SU-DHL-6 (cell line): Measurements from ENCODE around the gene MTMR3.
"Not testable (repeated sequence)": the region's sequence is repeated elsewhere in the genome, so short reads cannot be mapped to it uniquely, and the experiment has no call there.

Experiments used
- H2AFZ ChIP-seq: fragments of 200-600 bp; sonication (generic); 2 replicates; pipeline ENCODE4 v1.6.1; 2014; ENCODE audit warnings: low read depth, mild to moderate bottlenecking, moderate library complexity, mixed read lengths, antibody characterized with exemption, low read length; ENCODE audit not compliant: severe bottlenecking
- H3F3A ChIP-seq: fragments of 200-600 bp; shearing (Covaris generic); 2 replicates; pipeline ENCODE4 v1.6.0; 2016; ENCODE audit warnings: antibody characterized with exemption, mild to moderate bottlenecking; ENCODE audit not compliant: insufficient read depth
- H3K27ac ChIP-seq: fragments of 200-600 bp; sonication (generic); 2 replicates; pipeline ENCODE4 v1.5.1; 2016; ENCODE audit warnings: low read depth, mild to moderate bottlenecking, low read length, moderate library complexity, mixed read lengths
- H3K27me3 ChIP-seq: fragments of 200-600 bp; sonication (generic), shearing (Covaris generic); 2 replicates; pipeline ENCODE4 v1.6.0; 2014; ENCODE audit warnings: mild to moderate bottlenecking, low read length
- H3K36me3 ChIP-seq: fragments of 200-600 bp; sonication (generic); 2 replicates; pipeline ENCODE4 v1.6.1; 2014; ENCODE audit warnings: mild to moderate bottlenecking, low read length, mixed read lengths
- H3K4me2 ChIP-seq: fragments of 300-600, 200-600 bp; shearing (Covaris generic), sonication (generic); 2 replicates; pipeline ENCODE4 v1.6.0; 2014; ENCODE audit warnings: low read length, low read depth, mild to moderate bottlenecking; ENCODE audit not compliant: poor library complexity, severe bottlenecking
- H3K4me3 ChIP-seq: fragments of 200-600 bp; sonication (generic); 2 replicates; pipeline ENCODE4 v1.5.1; 2014; ENCODE audit warnings: antibody characterized with exemption, low read length, mild to moderate bottlenecking, mixed read lengths; ENCODE audit not compliant: insufficient read depth, poor library complexity, severe bottlenecking
- H3K79me2 ChIP-seq: fragments of 200-600 bp; sonication (generic); 2 replicates; pipeline ENCODE4 v1.6.1; 2014; ENCODE audit warnings: mild to moderate bottlenecking, low read length, moderate library complexity; ENCODE audit not compliant: insufficient read depth
- H3K9ac ChIP-seq: fragments of 200-600 bp; sonication (generic); 2 replicates; pipeline ENCODE4 v1.7.0; 2014; ENCODE audit warnings: mild to moderate bottlenecking, low read length
- H3K9me2 ChIP-seq: fragments of 200-600 bp; sonication (generic); replicated peaks from 2 replicates; pipeline ENCODE4 v1.6.1; 2014; ENCODE audit warnings: low read length; ENCODE audit not compliant: insufficient read depth
- H3K9me3 ChIP-seq: fragments of 200-600 bp; sonication (generic); 2 replicates; pipeline ENCODE4 v1.6.1; 2014; ENCODE audit warnings: low read length, mixed read lengths; ENCODE audit not compliant: insufficient read depth
- H4K20me1 ChIP-seq: fragments of 200-600 bp; sonication (generic); 2 replicates; pipeline ENCODE4 v1.6.1; 2014; ENCODE audit warnings: low read depth, mild to moderate bottlenecking, antibody characterized with exemption, low read length, moderate library complexity, mixed read lengths
- CTCF ChIP-seq: fragments of 200-600 bp; sonication (generic); IDR thresholded peaks from one replicate; pipeline ENCODE4 v1.5.1; 2017; ENCODE audit warnings: antibody characterized with exemption, mild to moderate bottlenecking, low read length, moderate library complexity; ENCODE audit not compliant: insufficient read depth, poor library complexity, severe bottlenecking
- EZH2phosphoT487 ChIP-seq: fragments of 200-600 bp; sonication (generic), shearing (Covaris generic); conservative IDR thresholded peaks from 2 replicates; pipeline ENCODE4 v1.6.1; 2018; ENCODE audit warnings: mild to moderate bottlenecking, antibody characterized with exemption, low read length, moderate library complexity, mixed read lengths

MTMR3 gene

GRCh38 chr22:29848111-29848510 lies 34.9 kb upstream of the MTMR3 start:
- H3K9ac ChIP-seq, result no peak overlapping the region

GRCh38 chr22:29854432-29854831 lies 28.5 kb upstream of the MTMR3 start:
- no peak for TF ChIP-seq EZH2phosphoT487
- no peaks in the 10 kb centered on the region for H3K79me2 ChIP-seq
- no peaks in the 10 kb centered on the region for H3K9me2 ChIP-seq
- no peaks in the 10 kb centered on the region for H3K9me3 ChIP-seq
- no peaks in the 10 kb centered on the region for H3K36me3 ChIP-seq
- H3K4me3 ChIP-seq, result no peak overlapping the region
- H3F3A ChIP-seq, result no peaks in the 10 kb centered on the region
- H3K27me3 ChIP-seq, result no peaks in the 10 kb centered on the region
- no peak overlapping the region for H3K9ac ChIP-seq
- H4K20me1 ChIP-seq, result no peaks in the 10 kb centered on the region
- no peak overlapping the region for H3K4me2 ChIP-seq
- no peak overlapping the region for H3K27ac ChIP-seq
- no peak overlapping the region for H2AFZ ChIP-seq

More at GRCh38 chr22:29848111-29848510, 34.9 kb upstream of the MTMR3 start:
- Histone ChIP-seq H3K9me3 (no peaks in the 10 kb centered on the region), H3K79me2 (no peaks in the 10 kb centered on the region), H3K4me2 (no peak overlapping the region), H3K4me3 (no peak overlapping the region), H3K27ac (no peak overlapping the region), H2AFZ (no peak overlapping the region), H3K9me2 (no peaks in the 10 kb centered on the region), H3K27me3 (no peaks in the 10 kb centered on the region), H3K36me3 (no peaks in the 10 kb centered on the region), H4K20me1 (no peaks in the 10 kb centered on the region), H3F3A (no peaks in the 10 kb centered on the region)
- TF ChIP-seq EZH2phosphoT487 (no peak), CTCF (no peak)

- Histone ChIP-seq H3K79me2 (no peaks in the 10 kb centered on the region), H4K20me1 (no peaks in the 10 kb centered on the region), H3K4me2 (no peak overlapping the region), H3K9ac (no peak overlapping the region), H3F3A (no peaks in the 10 kb centered on the region), H2AFZ (no peak overlapping the region), H3K9me3 (no peaks in the 10 kb centered on the region), H3K27me3 (no peaks in the 10 kb centered on the region), H3K27ac (no peak overlapping the region), H3K36me3 (no peaks in the 10 kb centered on the region), H3K4me3 (no peak overlapping the region), H3K9me2 (no peaks in the 10 kb centered on the region)
- TF ChIP-seq EZH2phosphoT487 (no peak), CTCF (no peak)
These were observed 27.3 kb upstream of the MTMR3 start for GRCh38 chr22:29855611-29856181.

- no peak overlapping the region for H2AFZ ChIP-seq
- no peaks in the 10 kb centered on the region for H3K9me3 ChIP-seq
- no peaks in the 10 kb centered on the region for H3K27me3 ChIP-seq
- H3K79me2 ChIP-seq, result no peaks in the 10 kb centered on the region
- H3F3A ChIP-seq, result no peaks in the 10 kb centered on the region
- no peak overlapping the region for H3K4me3 ChIP-seq
- H3K9me2 ChIP-seq, result no peaks in the 10 kb centered on the region
- H3K36me3 ChIP-seq, result no peaks in the 10 kb centered on the region
- H3K27ac ChIP-seq, result no peak overlapping the region
- TF ChIP-seq EZH2phosphoT487 (no peak), CTCF (no peak)
- no peak overlapping the region for H3K9ac ChIP-seq
- no peak overlapping the region for H3K4me2 ChIP-seq
- no peaks in the 10 kb centered on the region for H4K20me1 ChIP-seq
These were observed 26.5 kb upstream of the MTMR3 start for GRCh38 chr22:29856496-29856895.

GRCh38 chr22:29859030-29859429 lies 23.9 kb upstream of the MTMR3 start:
- H3F3A ChIP-seq, H3K79me2 ChIP-seq, H2AFZ ChIP-seq, H3K9me3 ChIP-seq, H3K27ac ChIP-seq, H3K4me3 ChIP-seq, H4K20me1 ChIP-seq, H3K9ac ChIP-seq, H3K9me2 ChIP-seq, H3K27me3 ChIP-seq, H3K36me3 ChIP-seq, H3K4me2 ChIP-seq: not testable (repeated sequence)
